Liver (tissue), 3 donors: ENCODE results near the gene NFIX.
A peak's percentile ranks its signal among the peaks of the same experiment; 100 is the strongest.

Source experiments
- EGR1 ChIP-seq, 2 donors: IDR thresholded peaks; 2 replicates each; pipeline ENCODE4 v1.6.1; 2016 to 2018; ENCODE audit warnings: antibody characterized with exemption in 2 of 2, low read depth in 2 of 2
- FOXA1 ChIP-seq: IDR thresholded peaks from 2 replicates; pipeline ENCODE4 v1.6.1; 2016; ENCODE audit warnings: antibody characterized with exemption
- RAD21 ChIP-seq, 2 donors: IDR thresholded peaks; 2 replicates each; pipeline ENCODE4 v1.6.1; 2016; ENCODE audit warnings: antibody characterized with exemption in 2 of 2, mild to moderate bottlenecking in 2 of 2
- TF ChIP-seq, protein P1 (sequence below): fragments of 150-350 bp; IDR thresholded peaks from 2 replicates; pipeline ENCODE4 v1.5.1; 2017; ENCODE audit warnings: improper control_type of control experiment, low read depth, low read length; ENCODE audit not compliant: missing input control
- TF ChIP-seq, protein P2 (sequence below): IDR thresholded peaks from 2 replicates; pipeline ENCODE4 v1.6.1; 2016; ENCODE audit warnings: antibody characterized with exemption
- donor health status: healthy.
- donor health status: healthy.

DNA sequence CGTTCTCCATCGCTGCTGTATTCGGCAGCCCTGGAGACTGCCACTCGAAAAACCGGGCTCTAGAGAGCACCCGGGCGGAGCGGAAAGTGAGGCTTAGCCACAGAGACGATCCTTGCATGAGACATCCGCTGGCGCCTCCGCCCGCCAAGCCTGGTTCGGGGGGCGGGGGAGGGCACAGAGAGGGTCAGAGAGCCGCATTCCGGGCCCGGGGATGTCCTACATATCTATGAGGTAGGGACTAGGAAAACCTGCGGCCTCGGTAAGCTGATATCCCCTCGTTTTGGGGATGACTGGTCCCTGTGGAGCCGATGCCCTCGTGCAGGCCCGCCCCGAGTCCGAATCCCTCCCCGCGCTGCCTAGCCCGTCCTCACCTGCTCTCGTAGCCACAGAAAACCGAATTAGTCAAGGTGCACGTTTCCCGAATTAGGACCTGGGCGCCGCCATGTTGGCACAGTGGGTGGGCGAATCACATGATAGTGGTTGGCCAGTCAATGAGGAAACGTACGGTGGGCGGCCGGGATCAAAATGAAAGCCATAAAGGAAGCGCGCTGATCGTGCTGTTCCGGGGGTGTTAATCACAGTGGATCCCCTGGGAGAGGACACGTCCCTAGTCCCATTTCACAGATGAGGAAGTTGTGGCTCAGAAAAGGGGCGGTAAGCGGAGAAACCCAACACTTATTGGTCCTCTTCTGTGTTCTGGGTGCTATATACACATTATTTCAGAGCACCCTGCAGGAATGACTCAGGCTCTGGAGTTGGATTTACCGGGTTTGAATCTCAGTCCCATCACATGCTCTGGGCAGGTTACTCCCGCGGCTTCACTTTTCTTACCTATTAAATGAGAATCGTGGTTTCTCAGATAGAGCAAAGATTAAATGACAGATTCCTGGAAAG lies 121.3 kb downstream of the NFIX start, which contains the start of gene TRMT1:
- TF ChIP-seq, protein P1, sequence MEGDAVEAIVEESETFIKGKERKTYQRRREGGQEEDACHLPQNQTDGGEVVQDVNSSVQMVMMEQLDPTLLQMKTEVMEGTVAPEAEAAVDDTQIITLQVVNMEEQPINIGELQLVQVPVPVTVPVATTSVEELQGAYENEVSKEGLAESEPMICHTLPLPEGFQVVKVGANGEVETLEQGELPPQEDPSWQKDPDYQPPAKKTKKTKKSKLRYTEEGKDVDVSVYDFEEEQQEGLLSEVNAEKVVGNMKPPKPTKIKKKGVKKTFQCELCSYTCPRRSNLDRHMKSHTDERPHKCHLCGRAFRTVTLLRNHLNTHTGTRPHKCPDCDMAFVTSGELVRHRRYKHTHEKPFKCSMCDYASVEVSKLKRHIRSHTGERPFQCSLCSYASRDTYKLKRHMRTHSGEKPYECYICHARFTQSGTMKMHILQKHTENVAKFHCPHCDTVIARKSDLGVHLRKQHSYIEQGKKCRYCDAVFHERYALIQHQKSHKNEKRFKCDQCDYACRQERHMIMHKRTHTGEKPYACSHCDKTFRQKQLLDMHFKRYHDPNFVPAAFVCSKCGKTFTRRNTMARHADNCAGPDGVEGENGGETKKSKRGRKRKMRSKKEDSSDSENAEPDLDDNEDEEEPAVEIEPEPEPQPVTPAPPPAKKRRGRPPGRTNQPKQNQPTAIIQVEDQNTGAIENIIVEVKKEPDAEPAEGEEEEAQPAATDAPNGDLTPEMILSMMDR = no peak
- TF ChIP-seq, protein P2, sequence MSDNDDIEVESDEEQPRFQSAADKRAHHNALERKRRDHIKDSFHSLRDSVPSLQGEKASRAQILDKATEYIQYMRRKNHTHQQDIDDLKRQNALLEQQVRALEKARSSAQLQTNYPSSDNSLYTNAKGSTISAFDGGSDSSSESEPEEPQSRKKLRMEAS = peak; percentile 98
- TF ChIP-seq EGR1 (IDR thresholded peaks at IDR 0.05; ENCODE audit: low read depth in 2 of 2) = peak; percentile 43 to 81
- peak in 1 of 2 donors; percentile 42 for TF ChIP-seq RAD21 (IDR thresholded peaks at IDR 0.05)
- TF ChIP-seq FOXA1 = peak; percentile 23
